Measurements from ENCODE around the gene SGMS2.

GRCh38 chr4:107854356-107855022 is 29.8 kb downstream of the SGMS2 start:
- no peak for TF ChIP-seq CTCF (IDR thresholded peaks at IDR 0.05; ENCODE audit: borderline replicate concordance, extremely low read depth, low read length, poor library complexity, severe bottlenecking)
- TF ChIP-seq EZH2 (IDR thresholded peaks at IDR 0.05; ENCODE audit: borderline replicate concordance, low read depth, low read length, severe bottlenecking), result no peak
